ENCODE measurements around the gene ARL14EP. TPM values are rescaled to one million over a fixed set of nuclear protein-coding genes. Genes with fewer than 3 reads are reported as not detected.
A peak's percentile ranks its signal among the peaks of the same experiment; 100 is the strongest.

ARL14EP gene
- 21.1 TPM for polyA plus RNA-seq (2013, experiment 1 of 2)
- 20.1 TPM for polyA plus RNA-seq (2013, experiment 2 of 2)

DNA sequence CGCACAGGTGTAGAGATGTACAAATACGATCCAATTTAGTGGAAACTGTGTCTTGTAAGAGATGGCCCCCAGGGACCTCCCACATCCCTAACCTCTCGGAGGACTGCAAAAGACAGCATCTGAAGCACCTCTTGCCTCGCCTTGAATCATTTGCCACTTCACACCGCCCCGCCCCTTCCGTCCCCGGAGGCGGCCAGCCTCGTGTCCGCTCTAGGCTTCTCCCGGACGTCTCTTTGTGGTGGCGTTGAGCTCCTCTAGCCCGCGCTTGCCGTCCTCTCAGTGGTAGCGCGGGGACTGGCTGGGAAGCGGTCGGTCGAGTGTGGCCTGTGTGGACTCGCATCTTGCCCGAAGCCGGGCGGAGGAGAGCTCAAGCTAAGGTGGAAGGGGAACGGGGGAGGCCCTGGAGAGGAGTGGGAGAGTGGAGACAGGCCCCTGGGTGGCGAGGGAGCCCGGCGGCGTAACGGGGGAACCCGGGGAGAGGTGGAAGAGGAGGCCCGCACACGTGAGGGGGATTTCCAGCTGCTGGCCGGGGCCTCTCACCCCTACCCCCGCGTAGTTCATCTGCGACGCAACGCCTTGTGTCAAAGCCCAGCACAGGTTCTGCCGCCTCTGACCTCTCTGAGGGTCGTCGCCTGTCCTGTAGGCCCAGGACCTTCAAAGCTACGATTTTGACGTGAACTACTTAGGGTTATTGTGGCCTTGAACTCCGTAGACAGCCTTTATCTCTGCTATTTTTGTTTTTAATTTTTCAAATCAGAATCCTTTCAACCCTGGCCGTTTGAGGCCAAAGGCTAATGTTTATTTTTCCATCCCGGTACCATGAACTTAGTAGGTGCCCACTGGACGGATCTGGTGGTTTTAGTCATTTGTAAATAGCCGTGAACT, at the start of gene ARL14EP:
Gene ARL14EP (plus strand): TSS at position 279 of the 885 bp plus-strand sequence. CDS start 7,845 bp downstream, outside the sequence.
- WGBS = 2% methylated on average over 45 of the region's 51 CpGs
- peak; percentile 95 for DNase-seq
- H2AK5ac ChIP-seq (ENCODE audit: low read length, severe bottlenecking) = no peak within 1 kb of the TSS
- no peak within 1 kb of the TSS for H2BK120ac ChIP-seq (ENCODE audit: low read depth, low read length)
- peak within 1 kb of the TSS; percentile 74 to 96 for H3K4me3 ChIP-seq (ENCODE audit: insufficient read depth in 1 of 2, low read depth in 1 of 2, low read length in 2 of 2)
- no peaks in the 10 kb centered on the region for H3K79me1 ChIP-seq (replicated peaks; ENCODE audit: low read length, poor library complexity, severe bottlenecking)
- H3K4me1 ChIP-seq (ENCODE audit: control insufficient read depth, insufficient read depth, low read depth, low read length) = peaks cover 2% of the 10 kb centered on the region
- peak within 1 kb of the TSS; percentile 14 for H4K91ac ChIP-seq (ENCODE audit: low read length)
- H3K36me3 ChIP-seq (ENCODE audit: control insufficient read depth in 1 of 2, insufficient read depth in 2 of 2, low read depth in 1 of 2, low read length in 2 of 2) = peaks cover 0 to 8% of the 10 kb centered on the region in 2 experiments
- H3K27me3 ChIP-seq (ENCODE audit: control insufficient read depth in 1 of 2, insufficient read depth in 1 of 2, low read length in 2 of 2) = peaks cover 8% of the 10 kb centered on the region in 2 experiments
- H3K18ac ChIP-seq (ENCODE audit: low read depth in 1 of 2, low read length in 2 of 2) = peak within 1 kb of the TSS; percentile 67 to 73
- H3K23ac ChIP-seq (ENCODE audit: low read length in 2 of 2) = peak within 1 kb of the TSS in 1 of 2 experiments; percentile 86
- H2AFZ ChIP-seq (ENCODE audit: low read depth, low read length) = peak within 1 kb of the TSS; percentile 68
- peak within 1 kb of the TSS; percentile 98 for H3K9ac ChIP-seq (ENCODE audit: low read length)
- H2BK12ac ChIP-seq (ENCODE audit: low read length in 2 of 2) = no peak within 1 kb of the TSS
- H3K9me3 ChIP-seq (ENCODE audit: control insufficient read depth, low read length) = no peaks in the 10 kb centered on the region
- peak within 1 kb of the TSS; percentile 82 for H4K8ac ChIP-seq (ENCODE audit: low read length)
- H2BK15ac ChIP-seq (ENCODE audit: low read depth, poor library complexity, severe bottlenecking) = no peak within 1 kb of the TSS
- peak within 1 kb of the TSS; percentile 19 for H2BK5ac ChIP-seq (ENCODE audit: low read depth, low read length, poor library complexity, severe bottlenecking)
- peak within 1 kb of the TSS; percentile 49 for H3K27ac ChIP-seq (ENCODE audit: low read length, poor library complexity, severe bottlenecking)
- H3K14ac ChIP-seq (ENCODE audit: low read length in 2 of 2) = peak within 1 kb of the TSS in 1 of 2 experiments; percentile 82
- peak within 1 kb of the TSS; percentile 15 to 42 for H3K4ac ChIP-seq (ENCODE audit: low read depth in 1 of 2, low read length in 2 of 2)
- peak within 1 kb of the TSS; percentile 55 for H3K4me2 ChIP-seq (ENCODE audit: low read length, poor library complexity, severe bottlenecking)

DNA sequence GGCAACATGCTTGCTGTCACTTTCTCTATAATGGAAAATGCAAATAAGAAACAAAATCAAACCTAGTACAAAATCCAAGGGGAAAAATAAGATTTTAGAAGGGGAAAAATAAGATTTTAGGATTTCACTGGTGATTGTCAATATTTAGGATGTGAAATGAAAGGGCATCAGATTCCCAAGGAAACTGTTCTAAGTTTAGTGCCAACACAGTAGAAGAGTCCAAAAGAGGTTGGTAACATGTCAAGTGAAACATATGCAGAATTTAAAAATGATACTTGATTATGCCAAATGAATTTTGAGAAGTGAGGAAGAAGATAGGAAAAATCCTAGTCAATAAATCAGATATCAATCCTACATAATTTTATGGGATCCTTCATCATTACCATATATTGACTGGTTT, 45.7 kb upstream of the ARL14EP start:
- Histone ChIP-seq H3K27me3 (ENCODE audit: control insufficient read depth in 1 of 2, insufficient read depth in 1 of 2, low read length in 2 of 2) (no peaks in the 10 kb centered on the region), H3K4ac (ENCODE audit: low read depth in 1 of 2, low read length in 2 of 2) (no peak overlapping the region), H3K27ac (ENCODE audit: low read length, poor library complexity, severe bottlenecking) (no peak overlapping the region), H3K9me3 (ENCODE audit: control insufficient read depth, low read length) (no peaks in the 10 kb centered on the region), H3K4me2 (ENCODE audit: low read length, poor library complexity, severe bottlenecking) (no peak overlapping the region), H4K8ac (ENCODE audit: low read length) (no peak overlapping the region), H4K91ac (ENCODE audit: low read length) (no peak overlapping the region), H2BK5ac (ENCODE audit: low read depth, low read length, poor library complexity, severe bottlenecking) (no peak overlapping the region), H3K4me1 (ENCODE audit: control insufficient read depth, insufficient read depth, low read depth, low read length) (no peaks in the 10 kb centered on the region), H3K23ac (ENCODE audit: low read length in 2 of 2) (no peak overlapping the region), H3K18ac (ENCODE audit: low read depth in 1 of 2, low read length in 2 of 2) (no peak overlapping the region), H3K9ac (ENCODE audit: low read length) (no peak overlapping the region), H2AFZ (ENCODE audit: low read depth, low read length) (no peak overlapping the region), H2BK15ac (ENCODE audit: low read depth, poor library complexity, severe bottlenecking) (no peak overlapping the region), H3K14ac (ENCODE audit: low read length in 2 of 2) (no peak overlapping the region), H3K79me1 (replicated peaks; ENCODE audit: low read length, poor library complexity, severe bottlenecking) (no peaks in the 10 kb centered on the region), H3K4me3 (ENCODE audit: insufficient read depth in 1 of 2, low read depth in 1 of 2, low read length in 2 of 2) (no peak overlapping the region), H2AK5ac (ENCODE audit: low read length, severe bottlenecking) (no peak overlapping the region), H2BK120ac (ENCODE audit: low read depth, low read length) (no peak overlapping the region), H3K36me3 (ENCODE audit: control insufficient read depth in 1 of 2, insufficient read depth in 2 of 2, low read depth in 1 of 2, low read length in 2 of 2) (no peaks in the 10 kb centered on the region), H2BK12ac (ENCODE audit: low read length in 2 of 2) (no peak overlapping the region)
- DNase-seq = no peak

DNA sequence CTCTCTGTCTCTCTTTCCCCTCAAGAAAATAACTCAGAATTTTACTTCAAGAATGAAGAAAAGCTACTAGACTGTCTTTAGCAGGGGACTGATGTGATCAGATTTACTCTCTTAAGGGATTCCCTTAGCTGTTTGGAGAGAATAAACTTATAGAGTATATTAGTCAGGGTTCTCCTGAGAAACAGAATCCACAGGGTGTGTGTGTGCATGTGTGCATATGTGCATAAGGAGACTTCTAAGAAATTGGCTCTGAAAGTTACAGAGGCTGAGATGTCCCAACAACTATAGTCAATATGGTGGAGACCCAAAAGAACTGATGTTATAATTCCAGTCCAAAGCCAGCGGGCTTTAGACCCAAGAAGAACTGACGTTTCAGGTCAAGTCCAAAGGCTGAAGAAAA, 43.1 kb upstream of the ARL14EP start:
- Histone ChIP-seq H3K27me3 (ENCODE audit: control insufficient read depth in 1 of 2, insufficient read depth in 1 of 2, low read length in 2 of 2) (no peaks in the 10 kb centered on the region), H3K18ac (ENCODE audit: low read depth in 1 of 2, low read length in 2 of 2) (no peak overlapping the region), H3K23ac (ENCODE audit: low read length in 2 of 2) (no peak overlapping the region), H2AFZ (ENCODE audit: low read depth, low read length) (no peak overlapping the region), H2BK15ac (ENCODE audit: low read depth, poor library complexity, severe bottlenecking) (no peak overlapping the region), H3K4me3 (ENCODE audit: insufficient read depth in 1 of 2, low read depth in 1 of 2, low read length in 2 of 2) (no peak overlapping the region), H4K91ac (ENCODE audit: low read length) (no peak overlapping the region), H3K9me3 (ENCODE audit: control insufficient read depth, low read length) (no peaks in the 10 kb centered on the region), H4K8ac (ENCODE audit: low read length) (no peak overlapping the region), H2AK5ac (ENCODE audit: low read length, severe bottlenecking) (no peak overlapping the region), H3K4me2 (ENCODE audit: low read length, poor library complexity, severe bottlenecking) (no peak overlapping the region), H3K36me3 (ENCODE audit: control insufficient read depth in 1 of 2, insufficient read depth in 2 of 2, low read depth in 1 of 2, low read length in 2 of 2) (no peaks in the 10 kb centered on the region), H3K4ac (ENCODE audit: low read depth in 1 of 2, low read length in 2 of 2) (no peak overlapping the region), H3K9ac (ENCODE audit: low read length) (no peak overlapping the region), H2BK12ac (ENCODE audit: low read length in 2 of 2) (no peak overlapping the region), H3K4me1 (ENCODE audit: control insufficient read depth, insufficient read depth, low read depth, low read length) (no peaks in the 10 kb centered on the region), H3K14ac (ENCODE audit: low read length in 2 of 2) (no peak overlapping the region), H3K27ac (ENCODE audit: low read length, poor library complexity, severe bottlenecking) (no peak overlapping the region), H3K79me1 (replicated peaks; ENCODE audit: low read length, poor library complexity, severe bottlenecking) (no peaks in the 10 kb centered on the region), H2BK5ac (ENCODE audit: low read depth, low read length, poor library complexity, severe bottlenecking) (no peak overlapping the region), H2BK120ac (ENCODE audit: low read depth, low read length) (no peak overlapping the region)
- WGBS = 78% methylated on average over 2 of the region's 2 CpGs
- DNase-seq = no peak

DNA sequence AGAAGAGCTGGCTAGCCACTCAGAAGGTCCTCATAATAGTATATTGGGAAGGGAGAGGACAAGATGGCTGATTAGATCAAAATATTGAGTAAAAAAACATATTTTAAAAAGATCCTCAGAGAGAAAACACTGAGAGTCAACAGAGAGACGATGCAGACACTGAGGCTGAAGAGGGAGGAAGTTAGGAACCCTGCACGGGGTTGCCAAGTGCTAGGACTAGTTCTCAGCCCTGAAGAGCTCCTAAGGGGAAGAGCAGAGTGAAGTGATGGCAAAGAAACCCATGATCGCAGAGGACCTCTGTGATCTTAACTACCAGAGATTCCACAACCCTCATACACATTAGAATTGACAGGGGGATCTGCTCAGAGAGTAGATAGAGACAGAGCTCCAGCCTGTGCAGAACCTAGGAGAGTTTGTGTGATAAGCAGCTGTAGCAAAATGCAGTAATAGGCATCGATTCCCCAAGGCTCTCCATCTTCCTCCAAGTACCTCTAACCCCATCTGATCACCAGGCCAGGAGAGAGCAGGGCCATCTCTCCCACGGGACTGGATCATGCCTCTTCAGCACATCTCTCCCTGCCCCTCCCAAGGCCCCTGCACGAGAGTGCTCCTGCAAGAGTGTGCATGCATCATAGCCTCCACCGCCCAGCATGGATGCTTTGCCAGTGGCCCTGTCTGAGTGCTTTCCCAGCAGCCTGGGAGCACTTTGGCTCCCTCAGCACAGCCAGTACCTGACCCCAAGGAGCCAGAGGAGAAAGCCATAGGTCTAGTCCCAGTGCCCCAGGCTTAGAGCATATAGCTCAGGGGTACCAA, 41.2 kb upstream of the ARL14EP start:
- Histone ChIP-seq H3K4me2 (ENCODE audit: low read length, poor library complexity, severe bottlenecking) (no peak overlapping the region), H2BK120ac (ENCODE audit: low read depth, low read length) (no peak overlapping the region), H3K4ac (ENCODE audit: low read depth in 1 of 2, low read length in 2 of 2) (no peak overlapping the region), H2BK5ac (ENCODE audit: low read depth, low read length, poor library complexity, severe bottlenecking) (no peak overlapping the region), H2AFZ (ENCODE audit: low read depth, low read length) (no peak overlapping the region), H3K9me3 (ENCODE audit: control insufficient read depth, low read length) (no peaks in the 10 kb centered on the region), H3K27me3 (ENCODE audit: control insufficient read depth in 1 of 2, insufficient read depth in 1 of 2, low read length in 2 of 2) (no peaks in the 10 kb centered on the region), H3K14ac (ENCODE audit: low read length in 2 of 2) (no peak overlapping the region), H3K23ac (ENCODE audit: low read length in 2 of 2) (no peak overlapping the region), H2AK5ac (ENCODE audit: low read length, severe bottlenecking) (no peak overlapping the region), H3K9ac (ENCODE audit: low read length) (no peak overlapping the region), H4K8ac (ENCODE audit: low read length) (no peak overlapping the region), H3K79me1 (replicated peaks; ENCODE audit: low read length, poor library complexity, severe bottlenecking) (no peaks in the 10 kb centered on the region), H3K4me1 (ENCODE audit: control insufficient read depth, insufficient read depth, low read depth, low read length) (no peaks in the 10 kb centered on the region), H4K91ac (ENCODE audit: low read length) (no peak overlapping the region), H3K36me3 (ENCODE audit: control insufficient read depth in 1 of 2, insufficient read depth in 2 of 2, low read depth in 1 of 2, low read length in 2 of 2) (no peaks in the 10 kb centered on the region), H3K27ac (ENCODE audit: low read length, poor library complexity, severe bottlenecking) (no peak overlapping the region), H3K4me3 (ENCODE audit: insufficient read depth in 1 of 2, low read depth in 1 of 2, low read length in 2 of 2) (no peak overlapping the region), H3K18ac (ENCODE audit: low read depth in 1 of 2, low read length in 2 of 2) (no peak overlapping the region), H2BK15ac (ENCODE audit: low read depth, poor library complexity, severe bottlenecking) (no peak overlapping the region), H2BK12ac (ENCODE audit: low read length in 2 of 2) (no peak overlapping the region)
- WGBS = 53% methylated on average over 6 of the region's 7 CpGs
- no peak for DNase-seq
